Stimulated activated CD4-positive, alpha-beta T cell treated with anti-CD3 and anti-CD28 coated beads, Interleukin-1b, Interleukin-23, amount 100 ng/mL, for 4 hours (primary cell): ENCODE results near the gene VTCN1.
A peak's percentile ranks its signal among the peaks of the same experiment; 100 is the strongest.

Experiments used
- DNase-seq, 2 donors: peaks; one replicate each; pipeline ENCODE4 v3.0.0-alpha.2; 2020; ENCODE audit warnings: low read depth in 2 of 2

Gene VTCN1

DNA sequence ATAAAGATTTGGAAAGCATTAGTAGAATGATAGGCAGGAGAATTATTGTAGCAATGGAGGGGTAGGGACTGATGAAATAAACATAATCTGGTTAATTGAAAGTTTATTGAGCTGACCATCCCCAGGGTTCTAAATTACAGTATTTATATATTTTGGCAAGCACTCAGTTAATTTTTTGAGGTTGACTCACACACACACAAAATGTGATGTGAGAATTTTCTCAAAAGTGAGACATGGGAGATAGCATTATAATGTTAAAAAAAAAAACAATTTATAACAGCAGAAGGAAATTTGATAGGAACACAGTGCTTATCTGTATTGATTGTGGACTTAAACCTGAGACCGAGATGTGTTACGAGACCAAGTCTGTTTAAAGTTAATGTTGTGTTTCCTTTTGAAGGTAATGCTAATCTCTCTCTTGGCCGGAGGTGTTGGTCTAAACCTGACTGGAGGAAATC is 113.7 kb downstream of the VTCN1 start:
- DNase-seq: no peak

DNA sequence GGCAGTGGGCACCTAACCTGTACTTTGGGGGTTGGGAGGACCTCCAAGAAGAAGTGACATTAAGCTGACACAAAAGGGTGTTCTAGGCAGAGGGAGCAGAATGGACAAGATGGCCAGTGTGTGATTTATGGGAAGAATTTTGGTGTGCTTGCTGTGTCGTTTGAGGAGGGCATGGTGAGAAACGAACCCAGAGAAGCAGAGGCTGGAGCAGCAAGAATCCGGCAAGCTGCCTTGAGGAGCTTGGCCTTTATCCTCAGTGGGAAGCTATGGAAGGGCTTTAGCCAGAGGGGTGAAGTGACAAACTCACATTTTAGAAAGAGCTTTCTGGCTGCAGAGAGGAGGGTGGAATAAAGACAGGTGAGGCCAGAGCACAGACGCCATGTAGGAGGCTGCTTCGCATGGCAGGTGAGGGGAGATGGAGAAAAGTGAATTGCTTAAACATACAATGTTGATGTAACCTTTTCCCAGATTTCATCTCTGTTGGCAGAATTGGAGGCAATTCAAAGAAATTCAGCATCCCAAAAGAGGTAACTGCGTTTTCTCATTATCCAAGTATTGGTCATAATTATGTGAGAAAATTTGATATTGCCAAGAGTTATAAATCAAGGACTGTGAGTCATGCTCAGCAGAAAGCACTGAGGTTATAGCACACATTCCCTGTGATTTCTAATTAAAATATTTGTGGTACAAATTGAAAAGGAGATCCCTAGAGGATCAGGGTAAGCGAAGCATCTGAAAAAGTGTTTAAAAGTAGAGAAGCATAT is 115.7 kb downstream of the VTCN1 start:
- DNase-seq: no peak

DNA sequence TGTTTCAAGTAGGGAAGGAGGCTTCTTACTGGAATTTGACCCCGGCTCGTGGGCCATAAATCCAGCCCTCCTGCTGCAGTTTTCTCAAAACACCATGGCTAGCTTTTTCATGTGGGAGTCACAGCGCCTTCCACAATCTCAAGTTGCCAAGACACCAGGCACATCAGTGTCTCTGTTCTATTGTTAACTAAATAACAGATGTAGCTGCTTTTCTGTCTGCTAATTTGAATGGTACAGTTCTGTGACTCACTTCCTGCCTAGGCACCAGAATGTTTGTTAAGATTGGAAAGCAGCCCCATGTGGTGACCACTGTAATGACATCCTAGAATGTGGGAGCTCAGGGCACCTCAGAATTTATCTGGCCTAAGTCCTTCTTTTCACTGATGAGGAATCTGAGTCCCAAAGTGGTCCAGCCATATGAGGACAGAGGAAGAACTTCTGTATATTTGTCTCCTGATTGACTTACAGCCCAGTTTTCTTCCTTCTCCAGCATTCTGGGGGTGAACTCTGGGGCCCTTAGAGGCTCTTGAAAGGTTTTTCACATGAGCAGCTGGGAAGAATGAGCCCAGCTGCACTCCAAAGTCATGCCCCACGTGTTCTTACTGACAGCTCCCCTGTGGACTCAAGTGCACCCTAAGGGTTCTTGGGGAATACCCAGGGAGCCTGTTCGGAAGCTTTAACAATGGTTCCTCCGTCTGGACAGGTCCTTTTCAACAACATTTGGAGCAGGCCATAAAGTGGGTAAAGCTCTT is 116.7 kb downstream of the VTCN1 start:
- DNase-seq: peak in 1 of 2 donors; percentile 17
